ENCODE measurements around the gene CAMSAP1. TPM values are rescaled to one million over a fixed set of nuclear protein-coding genes. Genes with fewer than 3 reads are reported as not detected.

Gene CAMSAP1
- total and polyA plus RNA-seq, 2 donors from 2014 or later, result 3.3 to 38.6 TPM

- no peak for FAIRE-seq
- H3K27me3 ChIP-seq (ENCODE audit: control insufficient read depth, insufficient read depth, low read length), result no peaks in the 10 kb centered on the region
- H3K36me3 ChIP-seq (ENCODE audit: control insufficient read depth in 2 of 3, insufficient read depth in 3 of 3, low read length in 3 of 3), result no peaks in the 10 kb centered on the region
- intact Hi-C loops (cut with DNase I), result no loop called here
- H3K4me1 ChIP-seq (ENCODE audit: control insufficient read depth in 2 of 3, insufficient read depth in 2 of 3, low read depth in 1 of 3, low read length in 3 of 3), result no peaks in the 10 kb centered on the region
- H3K9me3 ChIP-seq (ENCODE audit: control insufficient read depth in 2 of 3, insufficient read depth in 1 of 3, low read length in 3 of 3), result no peaks in the 10 kb centered on the region
- H3K27ac ChIP-seq (ENCODE audit: low read depth in 2 of 2, low read length in 2 of 2), result no peak overlapping the region
- H3K9ac ChIP-seq (ENCODE audit: low read length in 3 of 3), result no peak overlapping the region
- TF ChIP-seq, protein P1, sequence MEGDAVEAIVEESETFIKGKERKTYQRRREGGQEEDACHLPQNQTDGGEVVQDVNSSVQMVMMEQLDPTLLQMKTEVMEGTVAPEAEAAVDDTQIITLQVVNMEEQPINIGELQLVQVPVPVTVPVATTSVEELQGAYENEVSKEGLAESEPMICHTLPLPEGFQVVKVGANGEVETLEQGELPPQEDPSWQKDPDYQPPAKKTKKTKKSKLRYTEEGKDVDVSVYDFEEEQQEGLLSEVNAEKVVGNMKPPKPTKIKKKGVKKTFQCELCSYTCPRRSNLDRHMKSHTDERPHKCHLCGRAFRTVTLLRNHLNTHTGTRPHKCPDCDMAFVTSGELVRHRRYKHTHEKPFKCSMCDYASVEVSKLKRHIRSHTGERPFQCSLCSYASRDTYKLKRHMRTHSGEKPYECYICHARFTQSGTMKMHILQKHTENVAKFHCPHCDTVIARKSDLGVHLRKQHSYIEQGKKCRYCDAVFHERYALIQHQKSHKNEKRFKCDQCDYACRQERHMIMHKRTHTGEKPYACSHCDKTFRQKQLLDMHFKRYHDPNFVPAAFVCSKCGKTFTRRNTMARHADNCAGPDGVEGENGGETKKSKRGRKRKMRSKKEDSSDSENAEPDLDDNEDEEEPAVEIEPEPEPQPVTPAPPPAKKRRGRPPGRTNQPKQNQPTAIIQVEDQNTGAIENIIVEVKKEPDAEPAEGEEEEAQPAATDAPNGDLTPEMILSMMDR (IDR thresholded peaks at IDR 0.05; ENCODE audit: borderline replicate concordance, extremely low read depth, insufficient read depth), result no peak
- H3K4me3 ChIP-seq (ENCODE audit: low read length in 3 of 3), result no peak overlapping the region
- no peak for DNase-seq
Measured at GRCh38 chr9:135782946-135783345, 124.4 kb downstream of the CAMSAP1 start.

DNA sequence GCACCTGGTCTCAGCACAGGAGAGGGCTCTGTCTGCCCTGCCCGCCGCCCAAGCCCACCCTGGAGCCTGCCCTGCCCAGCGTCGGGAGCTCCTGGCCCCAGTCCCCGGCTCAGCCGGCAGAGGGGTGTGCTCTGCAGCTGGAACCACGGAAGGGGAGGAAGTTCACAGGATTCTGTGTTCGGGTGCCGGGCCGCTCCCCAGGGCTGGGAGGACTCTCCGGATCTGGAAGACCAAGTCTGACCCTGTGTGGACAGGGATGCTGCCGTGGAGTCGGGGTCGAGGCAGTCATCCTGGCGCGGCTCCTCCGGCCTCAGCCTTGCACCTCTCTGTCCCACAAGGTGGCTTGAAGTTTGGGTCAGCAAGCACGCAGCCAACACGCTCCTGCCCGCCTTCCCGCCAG is 126.7 kb downstream of the CAMSAP1 start:
- Histone ChIP-seq H3K4me1 (ENCODE audit: control insufficient read depth in 2 of 3, insufficient read depth in 2 of 3, low read depth in 1 of 3, low read length in 3 of 3) (no peaks in the 10 kb centered on the region), H3K27me3 (ENCODE audit: control insufficient read depth, insufficient read depth, low read length) (no peaks in the 10 kb centered on the region), H3K36me3 (ENCODE audit: control insufficient read depth in 2 of 3, insufficient read depth in 3 of 3, low read length in 3 of 3) (no peaks in the 10 kb centered on the region), H3K27ac (ENCODE audit: low read depth in 2 of 2, low read length in 2 of 2) (no peak overlapping the region), H3K4me3 (ENCODE audit: low read length in 3 of 3) (no peak overlapping the region), H3K9me3 (ENCODE audit: control insufficient read depth in 2 of 3, insufficient read depth in 1 of 3, low read length in 3 of 3) (no peaks in the 10 kb centered on the region), H3K9ac (ENCODE audit: low read length in 3 of 3) (no peak overlapping the region)
- TF ChIP-seq, protein P1 (IDR thresholded peaks at IDR 0.05; ENCODE audit: borderline replicate concordance, extremely low read depth, insufficient read depth), result no peak
- no peak for FAIRE-seq
- intact Hi-C loops (cut with DNase I), result no loop called here
- no peak for DNase-seq

DNA sequence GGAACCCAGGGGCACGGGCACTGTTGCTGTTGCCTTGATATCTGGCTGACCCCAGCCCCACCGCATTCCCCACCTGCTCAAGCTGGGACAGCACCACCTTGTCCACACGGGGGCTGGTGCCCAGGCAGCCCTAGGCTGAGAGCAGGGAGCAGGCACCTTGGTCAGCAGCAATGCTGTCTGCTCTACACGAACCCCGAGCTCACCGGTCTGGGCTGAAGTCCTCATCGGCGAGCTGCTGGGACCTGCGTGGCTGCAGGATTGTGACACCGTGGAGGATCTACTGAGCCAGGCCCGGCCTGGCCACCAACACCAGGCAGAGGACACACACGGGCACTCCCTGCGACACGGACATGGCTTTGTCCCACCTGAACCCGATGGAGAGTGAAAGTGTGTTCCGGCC is 127.3 kb downstream of the CAMSAP1 start:
- Histone ChIP-seq H3K27ac (ENCODE audit: low read depth in 2 of 2, low read length in 2 of 2) (no peak overlapping the region), H3K4me3 (ENCODE audit: low read length in 3 of 3) (no peak overlapping the region), H3K9me3 (ENCODE audit: control insufficient read depth in 2 of 3, insufficient read depth in 1 of 3, low read length in 3 of 3) (no peaks in the 10 kb centered on the region), H3K4me1 (ENCODE audit: control insufficient read depth in 2 of 3, insufficient read depth in 2 of 3, low read depth in 1 of 3, low read length in 3 of 3) (no peaks in the 10 kb centered on the region), H3K9ac (ENCODE audit: low read length in 3 of 3) (no peak overlapping the region), H3K36me3 (ENCODE audit: control insufficient read depth in 2 of 3, insufficient read depth in 3 of 3, low read length in 3 of 3) (no peaks in the 10 kb centered on the region), H3K27me3 (ENCODE audit: control insufficient read depth, insufficient read depth, low read length) (no peaks in the 10 kb centered on the region)
- TF ChIP-seq, protein P1 (IDR thresholded peaks at IDR 0.05; ENCODE audit: borderline replicate concordance, extremely low read depth, insufficient read depth), result no peak
- intact Hi-C loops (cut with DNase I), result no loop called here
- FAIRE-seq (no peak), DNase-seq (no peak)

DNA sequence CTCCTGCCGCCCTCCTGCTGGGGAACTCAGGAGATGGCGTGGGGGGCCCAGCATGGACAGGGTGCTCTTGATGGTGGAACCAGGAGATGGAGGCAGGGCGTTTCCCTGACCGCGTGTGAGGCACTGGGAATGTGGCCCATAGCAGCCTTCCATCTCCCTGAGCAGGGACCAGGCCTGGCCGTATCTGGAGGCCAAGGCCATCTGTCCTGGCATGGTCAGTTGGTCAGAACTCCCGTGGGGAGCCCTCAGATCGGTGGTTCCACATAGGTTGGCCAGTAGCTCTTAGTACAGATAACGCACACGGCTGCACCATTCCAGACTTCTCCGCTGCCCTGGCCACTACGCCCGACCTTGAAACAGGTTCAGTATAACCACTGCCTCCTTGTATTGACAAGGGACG is 127.8 kb downstream of the CAMSAP1 start:
- TF ChIP-seq, protein P1 (IDR thresholded peaks at IDR 0.05; ENCODE audit: borderline replicate concordance, extremely low read depth, insufficient read depth), result no peak
- Histone ChIP-seq H3K4me1 (ENCODE audit: control insufficient read depth in 2 of 3, insufficient read depth in 2 of 3, low read depth in 1 of 3, low read length in 3 of 3) (no peaks in the 10 kb centered on the region), H3K27me3 (ENCODE audit: control insufficient read depth, insufficient read depth, low read length) (no peaks in the 10 kb centered on the region), H3K36me3 (ENCODE audit: control insufficient read depth in 2 of 3, insufficient read depth in 3 of 3, low read length in 3 of 3) (no peaks in the 10 kb centered on the region), H3K9me3 (ENCODE audit: control insufficient read depth in 2 of 3, insufficient read depth in 1 of 3, low read length in 3 of 3) (no peaks in the 10 kb centered on the region), H3K4me3 (ENCODE audit: low read length in 3 of 3) (no peak overlapping the region), H3K9ac (ENCODE audit: low read length in 3 of 3) (no peak overlapping the region), H3K27ac (ENCODE audit: low read depth in 2 of 2, low read length in 2 of 2) (no peak overlapping the region)
- intact Hi-C loops (cut with DNase I), result no loop called here
- FAIRE-seq (no peak), DNase-seq (no peak)
